ENCODE measurements around the gene MRPL47.

MRPL47 gene

DNA sequence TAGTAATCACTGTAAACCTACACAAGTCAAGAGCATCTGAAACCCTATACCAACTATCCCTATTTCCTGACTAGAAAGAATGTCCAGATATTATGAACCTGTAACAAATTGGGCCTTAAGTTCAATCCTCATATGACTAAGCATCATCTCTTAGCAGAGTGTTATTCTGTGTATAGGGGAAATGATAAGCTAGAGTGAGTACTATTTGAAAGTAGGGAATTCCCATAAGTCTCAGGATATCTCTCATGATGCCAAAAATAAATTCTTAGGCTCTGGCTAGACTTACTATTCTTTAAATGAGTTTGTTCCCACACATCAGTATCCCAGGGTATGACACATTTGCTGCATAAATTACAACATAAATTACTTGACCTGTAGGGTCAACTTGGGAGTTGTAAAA is 15.3 kb downstream of the MRPL47 start:
- DNase-seq, result no peak

DNA sequence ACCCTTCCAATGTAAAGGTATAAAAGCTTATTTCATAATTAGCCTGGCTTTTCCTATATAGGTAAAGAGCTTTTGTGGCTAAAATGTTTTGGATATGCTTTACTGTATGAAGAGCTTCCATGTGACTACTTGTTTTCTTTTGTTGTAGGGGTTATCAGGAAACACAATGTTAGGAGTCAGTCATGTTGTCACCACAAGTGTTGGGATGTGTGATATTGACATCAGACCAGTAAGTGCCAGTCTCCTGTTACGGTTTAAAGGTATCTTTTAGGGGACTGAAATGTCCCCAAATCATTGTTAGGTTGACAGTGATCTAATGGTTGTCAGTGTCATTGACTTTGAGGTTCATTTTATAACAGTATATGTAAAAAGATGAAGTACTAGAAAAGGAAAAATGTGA is 23.4 kb downstream of the MRPL47 start:
- no peak for DNase-seq

DNA sequence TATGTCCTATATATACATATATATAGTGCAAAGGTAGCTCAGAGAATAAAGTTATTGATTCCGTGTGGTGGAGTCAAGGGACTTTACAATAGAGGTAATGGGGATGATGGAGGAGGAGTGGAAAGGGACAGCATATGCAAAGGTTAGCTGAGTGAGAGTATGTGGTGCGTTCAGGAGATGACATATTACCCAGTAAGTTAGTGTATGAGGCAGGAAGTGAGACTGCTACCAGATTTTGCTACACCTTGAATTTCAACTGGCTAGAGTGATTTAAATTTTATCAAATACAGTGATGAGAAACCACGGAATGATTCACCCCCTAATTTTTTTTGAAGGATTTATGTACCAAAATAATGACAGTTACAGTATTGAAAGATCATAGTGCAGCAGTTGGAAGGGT is 38.9 kb downstream of the MRPL47 start:
- DNase-seq, result no peak

DNA sequence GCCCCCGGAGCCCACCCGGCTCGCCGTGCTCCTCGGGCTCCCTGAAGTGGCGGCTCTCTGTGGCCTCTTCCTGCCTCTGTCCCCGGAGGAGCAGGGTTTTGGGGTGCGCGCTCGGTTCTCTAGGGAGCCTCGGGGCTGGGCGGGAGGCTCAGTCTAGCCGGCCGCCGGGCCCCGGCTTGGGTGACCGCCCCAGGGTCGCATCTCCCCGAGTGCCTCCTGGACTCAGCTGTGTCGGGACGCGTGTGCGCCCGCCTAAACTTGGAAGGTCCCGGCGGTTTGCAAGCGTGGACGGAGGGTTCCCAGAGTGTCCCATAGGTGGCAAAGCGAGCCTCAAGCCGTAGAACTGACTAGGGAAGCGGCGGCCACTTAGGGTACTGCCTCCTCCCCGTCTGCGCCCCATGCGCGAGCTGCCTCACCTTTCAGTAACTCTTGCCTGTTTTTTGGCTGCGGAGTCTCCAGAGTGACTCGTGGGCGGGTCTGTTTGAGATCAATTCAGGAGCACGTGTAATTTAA is 41.1 kb downstream of the MRPL47 start:
- no peak for DNase-seq

DNA sequence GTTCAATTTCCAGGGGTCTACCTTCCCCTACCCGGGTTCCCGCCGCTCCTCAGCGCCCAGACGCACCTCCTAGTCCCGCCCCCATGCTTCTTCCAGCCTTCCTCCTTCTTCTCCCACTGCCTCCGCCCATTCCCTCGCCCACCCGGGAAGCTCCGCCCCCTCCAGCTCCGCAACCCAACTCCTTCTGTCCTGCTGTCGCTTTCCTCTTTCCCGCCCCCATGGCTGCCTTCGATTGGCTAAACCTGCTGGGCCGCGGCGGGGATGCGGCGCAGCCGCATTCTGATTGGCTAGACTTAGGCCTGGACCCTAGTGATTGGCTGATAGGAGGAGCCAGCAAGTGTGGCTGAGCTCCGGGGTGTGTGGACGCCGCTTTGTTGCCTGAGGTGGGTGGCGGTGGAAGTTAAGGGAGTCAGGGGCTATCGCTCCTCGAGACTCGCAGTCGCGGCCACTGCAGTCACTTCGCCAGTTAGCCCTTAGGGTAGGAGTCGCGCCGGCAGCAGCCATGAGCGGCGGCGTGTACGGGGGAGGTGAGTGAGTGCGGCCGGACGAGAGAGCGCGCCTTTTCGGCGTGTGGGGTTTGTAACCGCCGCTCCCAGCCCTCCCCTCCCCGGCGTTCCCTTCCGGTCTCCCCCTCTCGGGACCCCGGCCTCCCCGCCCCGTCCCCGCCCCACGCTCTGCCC is 41.7 kb downstream of the MRPL47 start, which contains the start of gene ACTL6A:
Gene ACTL6A (plus strand): TSS at position 336 of the 680 bp plus-strand sequence. CDS start 167 bp downstream, at position 503.
- peak; percentile 97 for DNase-seq

DNA sequence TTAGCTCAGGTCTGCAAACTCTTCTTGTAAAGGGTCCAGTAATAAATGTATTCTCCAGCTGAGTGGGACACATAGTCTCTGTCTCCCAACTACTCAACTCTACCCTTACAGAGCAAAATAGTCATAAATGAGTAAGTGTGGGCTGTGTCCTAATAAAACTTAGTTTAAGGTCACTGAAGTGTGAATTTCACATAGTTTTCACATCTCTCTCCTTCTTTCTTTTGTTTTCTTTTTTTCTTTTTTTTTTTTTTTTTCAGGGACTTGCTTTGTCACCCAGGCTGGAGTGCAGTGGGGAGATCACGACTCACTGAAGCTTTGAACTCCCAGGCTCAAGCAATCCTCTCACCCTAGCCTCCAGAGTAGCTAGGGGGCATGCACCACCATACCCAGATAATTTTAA is 43.6 kb downstream of the MRPL47 start:
- no peak for DNase-seq

DNA sequence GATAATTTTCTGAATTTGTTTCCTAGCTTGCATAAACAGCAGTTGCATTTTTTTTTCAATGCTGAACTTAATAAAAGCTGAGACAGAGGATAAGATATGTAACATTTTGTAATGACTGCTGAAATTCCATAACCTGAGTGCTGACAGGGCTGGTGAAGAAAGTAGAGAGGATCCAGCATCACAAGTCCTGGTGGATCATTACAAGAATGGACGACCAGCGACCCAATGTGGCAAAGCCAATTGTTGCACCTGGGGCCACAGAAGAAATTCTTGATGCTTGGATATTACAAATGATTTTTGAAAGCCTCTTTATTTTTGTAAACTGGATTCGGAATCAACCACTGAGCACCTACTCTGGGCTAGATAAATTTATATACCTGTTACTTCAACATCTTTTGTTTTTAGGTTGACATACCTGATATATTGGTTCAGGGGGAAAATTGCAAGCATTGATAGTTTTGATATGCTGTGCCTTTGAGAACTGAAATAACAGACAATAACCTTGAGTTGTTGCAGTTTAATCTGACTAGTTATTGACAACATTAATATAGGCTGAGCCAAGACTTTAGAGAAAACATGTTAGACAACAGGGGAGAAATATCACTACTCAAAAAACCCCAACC is 45.6 kb downstream of the MRPL47 start:
- peak; percentile 26 for DNase-seq

DNA sequence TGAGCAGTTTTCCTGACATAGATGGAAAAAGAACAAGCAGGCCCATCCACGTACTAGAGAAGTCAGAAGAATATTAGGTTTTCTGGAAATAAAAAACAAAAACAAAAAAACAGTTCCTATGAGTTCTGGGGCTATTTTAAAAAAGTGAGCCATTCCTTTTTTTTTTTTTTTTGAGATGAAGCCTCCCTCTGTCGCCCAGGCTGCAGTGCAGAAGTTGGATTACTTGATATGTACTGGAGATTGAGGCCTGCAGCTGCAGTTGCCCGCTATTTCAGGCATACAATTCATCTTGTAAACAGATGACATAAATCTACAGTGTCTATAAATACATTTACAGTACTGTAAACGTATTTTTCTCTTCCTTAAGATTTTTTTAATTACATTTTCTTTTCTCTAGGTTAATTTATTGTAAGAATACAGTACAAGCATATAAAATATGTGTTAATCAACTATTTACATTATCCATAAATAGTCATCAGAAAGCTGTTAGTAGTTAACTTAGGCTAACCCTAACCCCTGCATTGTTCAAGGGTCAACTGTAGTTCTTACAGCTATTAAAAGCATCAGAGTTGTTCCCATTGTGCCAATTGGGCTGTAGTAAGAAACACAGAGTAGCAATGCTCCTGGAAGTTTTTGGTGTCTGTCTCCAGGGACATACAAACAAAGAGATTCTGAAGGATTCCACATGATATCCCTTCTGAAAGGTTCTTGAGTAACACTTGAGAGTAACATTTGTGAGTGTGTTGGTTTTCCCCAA is 52.9 kb downstream of the MRPL47 start:
- DNase-seq, result no peak

DNA sequence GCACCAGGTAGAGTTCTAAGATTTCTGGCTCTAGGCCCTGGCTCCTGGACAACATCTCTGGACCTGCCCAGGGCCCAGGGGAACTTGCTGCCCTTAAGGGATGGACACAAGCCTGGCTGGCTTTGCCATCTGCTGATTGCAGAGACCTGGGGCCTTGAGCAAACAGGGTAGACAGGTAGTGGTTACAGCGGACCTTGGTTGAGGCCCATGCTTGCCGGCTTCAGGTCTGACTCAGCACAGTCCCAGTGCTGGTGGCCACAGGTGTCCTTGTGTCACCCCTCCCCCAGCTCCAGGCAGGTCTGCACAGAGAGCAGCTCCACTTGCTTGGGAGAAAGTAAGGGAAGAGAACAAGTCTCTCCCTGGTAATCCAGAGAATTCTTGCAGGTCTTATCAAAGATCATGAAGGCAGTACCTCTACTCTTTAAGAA is 57.6 kb downstream of the MRPL47 start:
- DNase-seq, result no peak

DNA sequence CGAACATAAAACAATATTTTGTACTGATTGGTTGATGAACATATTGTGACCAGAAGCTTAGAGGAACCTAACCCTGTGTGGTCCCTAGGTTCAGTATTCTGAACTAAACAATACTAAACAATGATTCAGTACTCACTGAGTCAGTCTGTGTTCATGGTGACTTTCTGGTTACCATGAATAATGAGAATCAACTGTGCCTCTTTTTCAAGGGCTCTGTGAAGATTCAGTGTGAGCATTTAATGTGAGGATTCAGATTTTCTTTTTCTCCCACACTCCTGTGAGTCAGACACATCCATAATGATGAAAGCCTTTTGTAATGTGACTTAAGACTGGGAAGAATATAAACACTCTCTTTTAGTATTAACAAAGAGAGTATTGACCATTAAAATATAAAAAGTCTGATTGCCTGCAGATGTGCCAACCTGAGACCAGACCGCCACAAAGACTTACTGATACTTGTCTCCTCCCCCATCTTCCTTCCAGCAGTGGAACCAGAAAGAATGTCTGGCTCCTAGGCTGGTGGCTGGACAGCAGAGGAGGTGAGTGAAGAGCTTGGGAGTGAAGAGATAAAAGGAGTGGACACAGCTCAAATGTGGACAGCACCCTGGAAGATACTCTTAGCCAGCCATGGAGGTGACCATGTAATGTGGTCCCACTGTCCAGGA is 59.3 kb downstream of the MRPL47 start:
- DNase-seq, result no peak

DNA sequence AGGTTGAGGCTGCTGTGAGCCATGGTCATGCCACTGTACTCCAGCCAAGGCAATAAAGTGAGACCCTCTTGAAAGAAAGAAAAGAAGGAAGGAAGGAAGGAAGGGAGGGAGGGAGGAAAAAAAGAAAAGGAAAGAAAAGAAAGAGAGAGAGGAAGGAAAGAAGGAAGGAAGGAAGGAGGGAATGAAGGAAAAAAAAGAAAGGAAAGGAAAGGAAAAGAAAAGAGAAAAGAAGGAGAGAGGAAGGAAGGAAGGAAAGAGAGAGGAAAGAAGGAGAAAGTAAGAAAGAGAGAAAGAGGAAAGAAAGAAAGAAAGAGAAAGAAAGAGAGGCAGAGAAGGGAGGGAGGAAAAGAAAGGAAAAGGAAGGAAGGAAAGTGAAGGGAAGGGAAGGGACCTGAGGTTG is 62.1 kb downstream of the MRPL47 start:
- DNase-seq, result no peak

DNA sequence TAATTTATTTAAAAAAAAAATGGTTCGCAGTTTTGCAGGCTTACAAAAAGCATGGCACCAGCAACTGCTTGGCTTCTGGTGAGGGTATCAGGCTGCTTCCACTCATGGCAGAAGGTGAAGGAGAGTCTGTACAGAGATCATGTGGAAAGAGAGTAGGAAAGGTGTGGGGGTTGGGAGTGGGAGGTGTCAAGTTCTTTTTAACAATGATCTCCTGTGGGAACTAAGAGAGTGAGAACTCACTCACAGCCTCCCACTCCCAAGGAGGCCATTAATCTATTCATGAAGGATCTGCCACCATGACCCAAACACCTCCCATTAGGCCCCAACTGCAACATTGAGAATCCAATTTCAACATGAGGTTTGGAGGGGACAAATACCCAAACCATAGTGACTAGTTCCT is 62.8 kb downstream of the MRPL47 start:
- no peak for DNase-seq

DNA sequence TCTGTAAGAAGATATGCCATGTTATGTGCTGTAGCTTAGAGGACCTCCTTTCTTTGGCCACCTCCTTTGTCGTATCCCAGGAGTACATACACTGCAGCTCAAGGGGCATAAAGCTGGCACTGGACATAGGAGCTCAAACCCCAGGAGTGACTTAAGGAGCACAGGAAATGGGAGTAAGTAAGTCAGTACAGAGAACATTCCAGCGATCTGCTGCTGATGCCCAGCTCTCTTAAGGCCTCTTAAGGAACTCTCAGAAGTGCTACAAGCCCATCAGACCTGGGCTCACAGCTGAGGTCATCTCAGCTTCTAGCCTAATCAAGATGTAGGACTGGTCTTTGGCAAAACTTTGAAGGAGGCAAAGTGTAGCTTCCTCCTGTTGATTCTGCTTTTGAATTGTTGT is 63.3 kb downstream of the MRPL47 start:
- no peak for DNase-seq

Measured in NCI-H2029 treated with DMSO at 0.1 percent for 48 hours (cell line).